ENCODE measurements around the gene KIRREL3.

Gene KIRREL3

GRCh38 chr11:126422446-126422845, 578.1 kb downstream of the KIRREL3 start:
- no peak for DNase-seq (ENCODE audit: low read depth in 2 of 2)

GRCh38 chr11:126421271-126421671, 579.3 kb downstream of the KIRREL3 start:
- no peak for DNase-seq (ENCODE audit: low read depth in 2 of 2)

- DNase-seq (ENCODE audit: low read depth in 2 of 2) = no peak
Measured at GRCh38 chr11:126420698-126421256, 579.8 kb downstream of the KIRREL3 start.

GRCh38 chr11:126419801-126420697, 580.5 kb downstream of the KIRREL3 start:
- DNase-seq (ENCODE audit: low read depth in 2 of 2) = no peak

GRCh38 chr11:126418887-126419286, 581.7 kb downstream of the KIRREL3 start:
- no peak for DNase-seq (ENCODE audit: low read depth in 2 of 2)

DNA sequence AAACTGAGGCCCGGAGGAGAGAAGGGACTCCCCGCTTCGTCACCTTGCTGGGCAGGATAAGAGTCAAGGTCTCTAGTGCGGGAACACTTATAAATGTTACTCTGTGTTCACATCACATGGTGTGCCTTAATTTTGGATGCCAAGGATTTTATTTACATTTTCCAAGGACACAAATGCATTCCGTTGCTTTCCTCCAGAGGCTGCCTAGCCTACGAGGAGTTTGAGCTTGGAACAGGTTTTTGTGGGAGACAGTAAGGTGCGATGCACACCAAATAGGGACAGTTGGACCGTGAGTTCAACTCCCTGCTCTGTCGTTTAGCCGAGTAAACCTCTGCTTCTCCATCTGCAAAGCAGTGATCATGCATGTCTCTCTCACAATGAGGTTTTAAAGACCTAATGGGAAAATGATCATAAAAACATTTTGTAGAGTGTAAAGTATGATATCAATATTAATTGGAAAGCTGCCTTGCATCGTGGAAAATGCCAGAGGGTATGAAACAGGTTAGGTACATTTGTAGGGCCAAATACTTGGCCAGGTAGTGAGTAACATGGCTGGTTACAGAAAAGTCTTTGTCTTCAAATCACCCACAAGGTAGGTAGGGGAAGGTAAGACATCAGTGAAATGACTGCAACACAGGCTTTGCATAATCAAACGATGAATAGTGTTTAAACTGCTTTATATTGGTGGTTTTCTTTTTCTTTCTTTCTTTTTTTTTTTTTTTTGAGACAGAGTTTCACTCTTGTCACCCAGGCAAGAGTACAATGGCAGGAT, 583.3 kb downstream of the KIRREL3 start:
- DNase-seq (ENCODE audit: low read depth in 2 of 2) = no peak

DNA sequence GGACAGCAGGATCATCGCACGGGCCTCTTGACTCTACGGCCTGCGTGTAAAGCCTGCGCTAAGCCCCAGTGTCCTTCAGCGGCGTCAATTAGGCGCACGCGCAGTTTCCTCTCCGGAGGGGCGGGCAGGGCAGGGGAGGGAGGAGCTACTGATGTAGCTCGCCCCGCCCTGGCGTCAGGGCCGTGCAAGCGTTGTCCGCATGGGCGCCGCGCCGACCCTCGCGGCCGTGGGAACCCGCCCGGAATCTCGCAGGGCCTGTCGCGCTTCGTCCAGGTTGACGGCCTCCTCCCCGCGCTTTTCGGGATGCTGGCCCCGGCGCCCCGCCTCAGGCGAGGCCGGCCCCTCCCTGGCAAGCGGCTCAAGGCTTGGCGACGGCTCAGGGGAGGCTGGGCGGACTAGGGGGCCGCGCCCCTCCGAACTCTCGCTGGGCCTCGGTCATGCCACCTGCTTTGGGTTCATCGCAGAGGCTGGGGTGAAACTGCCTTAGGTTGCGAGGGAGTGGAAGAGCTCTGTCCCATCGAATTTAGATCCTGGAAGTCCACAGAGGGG, 584.0 kb downstream of the KIRREL3 start:
- DNase-seq (ENCODE audit: low read depth in 2 of 2) = peak; percentile 55 to 57

- no peak for DNase-seq (ENCODE audit: low read depth in 2 of 2)
Measured at GRCh38 chr11:126415669-126416420, 584.7 kb downstream of the KIRREL3 start.

- peak; percentile 35 to 36 for DNase-seq (ENCODE audit: low read depth in 2 of 2)
Measured at GRCh38 chr11:126415128-126415527, 585.4 kb downstream of the KIRREL3 start.

DNA sequence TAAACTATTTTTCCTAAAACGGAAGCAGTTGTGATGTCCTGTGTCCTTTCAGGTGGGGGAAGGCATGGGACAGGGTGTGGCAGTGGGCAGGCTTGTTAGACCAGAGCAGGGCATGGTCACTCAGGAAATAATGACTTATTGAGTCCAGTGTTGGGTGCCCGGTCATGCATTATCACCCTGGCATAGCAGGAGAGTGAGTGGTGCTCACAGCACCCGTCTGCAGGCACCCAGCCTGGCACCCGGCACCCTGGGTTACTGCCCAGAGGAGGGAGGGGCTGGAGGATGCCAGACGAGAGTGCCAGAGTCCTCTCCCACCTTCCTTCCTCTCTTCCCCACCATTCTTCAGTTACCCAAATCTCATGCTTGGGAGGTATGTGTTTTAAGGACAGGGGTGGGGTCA, 586.0 kb downstream of the KIRREL3 start:
- DNase-seq (ENCODE audit: low read depth in 2 of 2) = no peak

DNA sequence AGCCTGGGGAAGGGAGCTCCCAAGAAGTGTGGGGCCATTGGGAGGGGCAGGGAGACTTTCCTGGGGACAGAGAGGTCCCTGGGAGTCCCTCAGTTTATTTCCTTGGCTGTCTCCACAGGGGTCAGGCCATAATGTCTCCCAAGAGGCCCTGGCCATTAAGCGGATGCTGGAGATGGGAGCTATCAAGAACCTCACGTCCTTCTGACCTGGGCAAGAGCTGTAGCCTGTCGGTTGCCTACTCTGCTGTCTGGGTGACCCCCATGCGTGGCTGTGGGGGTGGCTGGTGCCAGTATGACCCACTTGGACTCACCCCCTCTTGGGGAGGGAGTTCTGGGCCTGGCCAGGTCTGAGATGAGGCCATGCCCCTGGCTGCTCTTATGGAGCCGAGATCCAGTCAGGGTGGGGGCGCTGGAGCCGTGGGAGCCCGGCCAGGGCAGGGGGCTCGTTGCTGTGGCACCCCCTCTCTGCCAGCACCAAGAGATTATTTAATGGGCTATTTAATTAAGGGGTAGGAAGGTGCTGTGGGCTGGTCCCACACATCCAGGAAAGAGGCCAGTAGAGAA, 586.6 kb downstream of the KIRREL3 start:
- no peak for DNase-seq (ENCODE audit: low read depth in 2 of 2)

GRCh38 chr11:126413426-126413825, 587.1 kb downstream of the KIRREL3 start:
- no peak for DNase-seq (ENCODE audit: low read depth in 2 of 2)

DNA sequence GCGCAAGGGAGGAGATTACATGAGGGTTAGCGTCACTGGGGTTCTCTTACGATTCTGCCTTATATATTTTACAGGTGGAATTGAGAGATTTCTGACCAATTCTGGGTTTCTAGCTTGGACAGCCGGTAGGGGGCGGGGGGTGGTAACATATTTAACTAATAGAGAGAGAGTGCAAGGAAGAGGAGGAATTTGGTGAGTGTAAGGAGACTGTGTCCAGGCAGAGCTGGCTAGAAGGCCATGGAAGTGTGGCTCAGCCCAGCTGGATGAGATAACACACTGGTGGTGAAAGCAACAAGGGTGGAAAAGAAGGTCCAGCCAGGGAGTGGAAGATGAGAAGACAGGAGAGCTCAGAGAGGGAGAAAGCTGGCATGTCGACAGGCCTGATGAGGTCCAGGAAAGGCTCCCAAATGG, 588.6 kb downstream of the KIRREL3 start:
- DNase-seq (ENCODE audit: low read depth in 2 of 2) = no peak

- no peak for DNase-seq (ENCODE audit: low read depth in 2 of 2)
Measured at GRCh38 chr11:126410649-126411048, 589.9 kb downstream of the KIRREL3 start.

- no peak for DNase-seq (ENCODE audit: low read depth in 2 of 2)
Measured at GRCh38 chr11:126409620-126409985, 591.0 kb downstream of the KIRREL3 start.

DNA sequence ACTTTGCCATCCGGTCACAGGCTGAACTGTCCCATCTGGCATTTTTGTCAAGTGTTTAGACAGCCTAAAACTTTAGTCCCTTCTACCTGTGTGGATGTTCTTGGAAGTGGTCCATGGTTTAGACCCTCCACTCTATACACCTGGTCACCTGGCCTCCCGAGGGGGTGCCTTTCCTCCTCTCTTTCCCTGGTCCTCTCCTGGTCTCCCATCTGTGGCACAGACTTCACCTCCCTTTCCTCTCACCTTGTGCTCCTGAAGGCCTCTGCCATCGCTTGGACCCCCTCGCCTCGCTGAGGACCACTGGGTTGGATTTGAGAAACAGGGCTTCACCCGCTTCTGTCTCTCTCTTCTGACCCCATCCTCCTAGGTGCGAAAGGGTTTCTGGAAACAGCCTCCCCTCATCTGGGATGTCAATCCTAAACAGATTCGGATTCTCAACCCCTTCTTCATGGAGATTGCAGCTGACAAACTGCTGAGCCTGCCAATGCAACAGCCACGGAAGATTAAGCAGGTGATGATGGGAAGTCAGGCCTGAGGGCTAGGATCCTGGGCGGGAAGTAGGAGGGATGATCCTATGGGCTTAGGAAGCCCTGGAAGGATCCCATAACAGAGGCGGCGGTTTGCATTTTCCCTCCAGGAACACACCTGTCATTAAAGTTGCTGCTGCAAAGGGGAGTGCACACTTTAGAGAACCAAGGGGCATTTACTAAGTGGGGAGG, 591.5 kb downstream of the KIRREL3 start:
- DNase-seq (ENCODE audit: low read depth in 2 of 2) = no peak

GRCh38 chr11:126408496-126408895, 592.1 kb downstream of the KIRREL3 start:
- no peak for DNase-seq (ENCODE audit: low read depth in 2 of 2)

GRCh38 chr11:126407682-126408288, 592.8 kb downstream of the KIRREL3 start:
- no peak for DNase-seq (ENCODE audit: low read depth in 2 of 2)

GRCh38 chr11:126407101-126407521, 593.5 kb downstream of the KIRREL3 start:
- no peak for DNase-seq (ENCODE audit: low read depth in 2 of 2)

GRCh38 chr11:126406368-126406767, 594.2 kb downstream of the KIRREL3 start:
- DNase-seq (ENCODE audit: low read depth in 2 of 2) = no peak

Data from fibroblast of skin of left biceps (primary cell).